HepG2 (cell line): ENCODE data around the gene PIK3CB. TPM values are rescaled to one million over a fixed set of nuclear protein-coding genes. Genes with fewer than 3 reads are reported as not detected.
A peak's percentile ranks its signal among the peaks of the same experiment; 100 is the strongest.

Experiments used
- ATF5 ChIP-seq: sonication (generic); formaldehyde crosslinking; IDR thresholded peaks from 2 replicates; pipeline ENCODE4 v1.4.0; 2020; ENCODE audit warnings: mild to moderate bottlenecking, low read depth, missing genetic modification reagents
- GABPA ChIP-seq, 2 experiments: IDR thresholded peaks; 2 replicates each; pipeline ENCODE4 v1.6.1; 2011 to 2016; ENCODE audit warnings: low read depth in 2 of 2, low read length in 1 of 2, missing biosample characterization in 1 of 2, missing genetic modification characterization in 1 of 2
- HNRNPUL1 ChIP-seq: fragments of 200-400 bp; formaldehyde crosslinking; IDR thresholded peaks from 2 replicates; pipeline ENCODE4 v1.6.1; 2017; ENCODE audit warnings: low read depth, mild to moderate bottlenecking, low read length, moderate library complexity
- MXD1 ChIP-seq: sonication (generic); formaldehyde crosslinking; IDR thresholded peaks from 2 replicates; pipeline ENCODE4 v1.4.0; 2020; ENCODE audit warnings: mild to moderate bottlenecking, missing genetic modification reagents
- NFYB ChIP-seq: sonication (generic); formaldehyde crosslinking; IDR thresholded peaks from 2 replicates; pipeline ENCODE4 v1.4.0; 2020; ENCODE audit warnings: missing genetic modification reagents
- NKX3-1 ChIP-seq: sonication (generic); formaldehyde crosslinking; IDR thresholded peaks from 2 replicates; pipeline ENCODE4 v1.5.0; 2020; ENCODE audit warnings: missing genetic modification reagents
- PCBP1 ChIP-seq: fragments of 200-400 bp; formaldehyde crosslinking; IDR thresholded peaks from 2 replicates; pipeline ENCODE4 v1.6.1; 2017; ENCODE audit warnings: mild to moderate bottlenecking, low read depth, low read length, borderline replicate concordance
- PHF21A ChIP-seq: sonication (generic); formaldehyde crosslinking; IDR thresholded peaks from 2 replicates; pipeline ENCODE4 v1.5.0; 2020; ENCODE audit warnings: mild to moderate bottlenecking, missing genetic modification reagents
- POLR2AphosphoS2 ChIP-seq: IDR thresholded peaks from 2 replicates; pipeline ENCODE4 v1.6.1; 2011; ENCODE audit warnings: low read depth, low read length, improper control_type of control experiment
- SIN3A ChIP-seq: IDR thresholded peaks from 2 replicates; pipeline ENCODE4 v1.6.1; 2011; ENCODE audit warnings: low read depth, mild to moderate bottlenecking, control low read depth, low read length, borderline replicate concordance
- SKIL ChIP-seq: sonication (generic); formaldehyde crosslinking; IDR thresholded peaks from 2 replicates; pipeline ENCODE4 v1.8.0; 2022; ENCODE audit warnings: missing genetic modification reagents, mild to moderate bottlenecking, moderate library complexity, borderline replicate concordance
- SMAD1 ChIP-seq: sonication (generic); formaldehyde crosslinking; IDR thresholded peaks from 2 replicates; pipeline ENCODE4 v1.4.0; 2020; ENCODE audit warnings: missing genetic modification reagents, low read depth, mild to moderate bottlenecking, borderline replicate concordance
- TP53 ChIP-seq: sonication (generic); formaldehyde crosslinking; conservative IDR thresholded peaks from 2 replicates; pipeline ENCODE4 v1.4.0; 2020; ENCODE audit warnings: missing genetic modification reagents
- YEATS4 ChIP-seq: sonication (generic); formaldehyde crosslinking; IDR thresholded peaks from 2 replicates; pipeline ENCODE4 v1.4.0; 2020; ENCODE audit warnings: missing genetic modification reagents, borderline replicate concordance
- ZBTB20 ChIP-seq: sonication (generic); formaldehyde crosslinking; IDR thresholded peaks from 2 replicates; pipeline ENCODE4 v1.8.1; 2023; ENCODE audit warnings: missing genetic modification reagents, low read depth, mild to moderate bottlenecking, borderline replicate concordance
- ZEB1 ChIP-seq: IDR thresholded peaks from 2 replicates; pipeline ENCODE4 v1.6.1; 2012; ENCODE audit warnings: mild to moderate bottlenecking, low read depth, inconsistent platforms; ENCODE audit not compliant: insufficient replicate concordance
- ZNF234 ChIP-seq: sonication (generic); formaldehyde crosslinking; conservative IDR thresholded peaks from 2 replicates; pipeline ENCODE4 v1.5.1; 2020; ENCODE audit warnings: mild to moderate bottlenecking, missing genetic modification reagents
- ZNF24 ChIP-seq: fragments of 450-650 bp; IDR thresholded peaks from 2 replicates; pipeline ENCODE4 v1.6.1; 2017; ENCODE audit warnings: antibody characterized with exemption, mild to moderate bottlenecking
- ZNF292 ChIP-seq: sonication (generic); formaldehyde crosslinking; IDR thresholded peaks from 2 replicates; pipeline ENCODE4 v1.8.1; 2022; ENCODE audit warnings: mild to moderate bottlenecking, low read depth, missing genetic modification reagents, borderline replicate concordance
- ZNF513 ChIP-seq: sonication (generic); formaldehyde crosslinking; conservative IDR thresholded peaks from 2 replicates; pipeline ENCODE4 v1.5.0; 2020; ENCODE audit warnings: missing genetic modification reagents
- ZNF597 ChIP-seq: sonication (generic); formaldehyde crosslinking; IDR thresholded peaks from 2 replicates; pipeline ENCODE4 v1.5.0; 2020; ENCODE audit warnings: missing genetic modification reagents
- ZNF75D ChIP-seq: sonication (generic); formaldehyde crosslinking; IDR thresholded peaks from 2 replicates; pipeline ENCODE4 v1.8.1; 2023; ENCODE audit warnings: missing genetic modification reagents, mild to moderate bottlenecking, borderline replicate concordance
- ZNF766 ChIP-seq: sonication (generic); formaldehyde crosslinking; IDR thresholded peaks from 2 replicates; pipeline ENCODE4 v1.5.0; 2020; ENCODE audit warnings: missing genetic modification reagents, borderline replicate concordance
- ZSCAN30 ChIP-seq: sonication (generic); formaldehyde crosslinking; IDR thresholded peaks from 2 replicates; pipeline ENCODE4 v1.5.0; 2020; ENCODE audit warnings: mild to moderate bottlenecking, missing genetic modification reagents
- polyA plus RNA-seq, 8 experiments: library from polyadenylated mRNA; depleted of rRNA in 3 of 8; stranded (reverse) in 7 of 8; unstranded in 1 of 8; fragments of >200 nt; fragmentation: Illumina TruSeq in 4 of 8; extraction: Trizol in 4 of 8; gene quantifications; 2 replicates each; pipeline versions ENCODE4 v1.2.1 to v1.2.3, GENCODE V29; 2011 to 2016; ENCODE audit warnings: low read depth in 4 of 8, missing spikeins in 1 of 8, mixed read lengths in 1 of 8; ENCODE audit not compliant: insufficient read depth in 1 of 8
- total RNA-seq, 5 experiments: library from RNA; depleted of rRNA; stranded (reverse); fragments of >200 nt; fragmentation: Illumina TruSeq; extraction: Trizol; gene quantifications; 2 replicates each; pipeline ENCODE4 v1.2.3, GENCODE V29; 2016; ENCODE audit warnings: low read depth in 1 of 5

PIK3CB gene
- total and polyA plus RNA-seq, 2 of the 13 experiments (the other 11 are each of a cell fraction or from before 2014, with no cell fraction given), result 6.6 to 18.7 TPM

- no peak for TF ChIP-seq NFYB (CRISPR knock-in tag)
- TF ChIP-seq ZNF292, result no peak; the same call in 1 of the 2 replicates
- 0 out of 2 replicates have a peak, but pooled peaks have one; percentile 55 for TF ChIP-seq ZBTB20 (CRISPR knock-in tag)
- no peak for TF ChIP-seq PCBP1
- peak; percentile 67; the same call in 1 of the 2 replicates for TF ChIP-seq NKX3-1 (CRISPR knock-in tag)
- TF ChIP-seq MXD1 (CRISPR knock-in tag), result no peak; the same call in 1 of the 2 replicates
- 0 out of 2 replicates have a peak, but pooled peaks have one; percentile 64 for TF ChIP-seq ZNF234 (CRISPR knock-in tag)
- TF ChIP-seq ZNF75D, result no peak
- no peak for TF ChIP-seq SMAD1 (CRISPR knock-in tag)
- TF ChIP-seq GABPA (IDR thresholded peaks at IDR 0.05; ENCODE audit: low read depth, low read length), result no peak
- no peak for TF ChIP-seq GABPA (CRISPR knock-in tag; IDR thresholded peaks at IDR 0.05; ENCODE audit: low read depth)
- no peak for TF ChIP-seq POLR2AphosphoS2
- TF ChIP-seq HNRNPUL1, result no peak
- TF ChIP-seq PHF21A (CRISPR knock-in tag), result peak; percentile 64; the same call in 1 of the 2 replicates
- TF ChIP-seq YEATS4 (CRISPR knock-in tag), result no peak
- TF ChIP-seq SKIL (CRISPR knock-in tag), result no peak
- no peak for TF ChIP-seq ZNF24
- TF ChIP-seq ZNF513 (CRISPR knock-in tag), result no peak
- TF ChIP-seq ATF5 (CRISPR knock-in tag), result no peak
- TF ChIP-seq ZNF766, result no peak
- no peak for TF ChIP-seq ZEB1
- no peak for TF ChIP-seq ZSCAN30 (CRISPR knock-in tag)
- 0 out of 2 replicates have a peak, but pooled peaks have one; percentile 39 for TF ChIP-seq SIN3A
- TF ChIP-seq TP53 (CRISPR knock-in tag), result no peak; the same call in 1 of the 2 replicates
- no peak for TF ChIP-seq ZNF597 (CRISPR knock-in tag)
Measured at GRCh38 chr3:138833899-138834595, 681 bp downstream of the PIK3CB start (continued).
